Vagina (tissue), 2 donors: ENCODE measurements around the gene SH3TC2.

Experiments used
- CTCF ChIP-seq, 3 experiments: fragments of 450-650 bp in 2 of 3; fragments of 200-600 bp in 1 of 3; sonication (generic) in 1 of 3; IDR thresholded peaks; one replicate each; pipeline ENCODE4 v1.5.1; 2017 to 2019; ENCODE audit warnings: antibody characterized with exemption in 3 of 3, mild to moderate bottlenecking in 2 of 3, moderate library complexity in 2 of 3
- POLR2AphosphoS5 ChIP-seq, 2 donors: sonication (generic); formaldehyde crosslinking; IDR thresholded peaks; one replicate each; pipeline ENCODE4 v1.9.0; 2017; ENCODE audit warnings: antibody characterized with exemption in 2 of 2, mild to moderate bottlenecking in 2 of 2, low read depth in 1 of 2; ENCODE audit not compliant: insufficient read depth in 1 of 2

- TF ChIP-seq CTCF (IDR thresholded peaks at IDR 0.05) (no peak), POLR2AphosphoS5 (IDR thresholded peaks at IDR 0.05; ENCODE audit: insufficient read depth in 1 of 2, low read depth in 1 of 2) (peak; percentile 10 to 38)
Observed at GRCh38 chr5:148979083-148979723, 83.7 kb downstream of the SH3TC2 start.
